Neuronal stem cell (in vitro differentiated cells): ENCODE data around the gene C2orf68. TPM values are rescaled to one million over a fixed set of nuclear protein-coding genes. Genes with fewer than 3 reads are reported as not detected.
"Not testable (repeated sequence)": the region's sequence is repeated elsewhere in the genome, so short reads cannot be mapped to it uniquely, and the experiment has no call there.

ENCODE experiments used
- DNase-seq: peaks from one replicate; pipeline ENCODE4 v3.0.0-alpha.2; 2013; ENCODE audit warnings: low spot score
- H2AFZ ChIP-seq: one replicate; pipeline ENCODE4 v1.6.1; 2013; ENCODE audit warnings: mild to moderate bottlenecking, low read length, inconsistent platforms
- H2AK5ac ChIP-seq: 2 replicates; pipeline ENCODE4 v1.6.1; 2013; ENCODE audit warnings: low read depth, mild to moderate bottlenecking, inconsistent platforms, low read length, moderate library complexity, mixed read lengths
- H2BK120ac ChIP-seq: 2 replicates; pipeline ENCODE4 v1.6.1; 2013; ENCODE audit warnings: low read depth, mild to moderate bottlenecking, inconsistent platforms, low read length, moderate library complexity, mixed read lengths
- H2BK12ac ChIP-seq: one replicate; pipeline ENCODE4 v1.6.1; 2013; ENCODE audit warnings: low read length, inconsistent platforms
- H2BK15ac ChIP-seq: 2 replicates; pipeline ENCODE4 v1.6.1; 2013; ENCODE audit warnings: mild to moderate bottlenecking, low read length, inconsistent platforms, mixed read lengths
- H2BK5ac ChIP-seq: one replicate; pipeline ENCODE4 v1.6.1; 2013; ENCODE audit warnings: inconsistent platforms, mild to moderate bottlenecking, low read length, moderate library complexity
- H3K14ac ChIP-seq: one replicate; pipeline ENCODE4 v1.6.1; 2013; ENCODE audit warnings: low read length, inconsistent platforms
- H3K18ac ChIP-seq: 2 replicates; pipeline ENCODE4 v1.6.1; 2013; ENCODE audit warnings: low read length, inconsistent platforms
- H3K23ac ChIP-seq: 2 replicates; pipeline ENCODE4 v1.6.1; 2013; ENCODE audit warnings: low read depth, mild to moderate bottlenecking, mixed read lengths, low read length, inconsistent platforms; ENCODE audit not compliant: poor library complexity
- H3K27ac ChIP-seq: replicated peaks from 3 replicates; pipeline ENCODE4 v1.5.1; 2013; ENCODE audit warnings: low read length, inconsistent platforms
- H3K27me3 ChIP-seq, 3 experiments: 2 replicates each; pipeline ENCODE4 v1.6.1; 2013; ENCODE audit warnings: low read length in 3 of 3, mild to moderate bottlenecking in 2 of 3, inconsistent platforms in 1 of 3, low read depth in 1 of 3, mixed read lengths in 1 of 3, moderate library complexity in 1 of 3; ENCODE audit not compliant: control insufficient read depth in 3 of 3, insufficient read depth in 3 of 3
- H3K36me3 ChIP-seq, 2 donors: replicated peaks in 1 of 2; 2 replicates each; pipeline ENCODE4 v1.6.1; 2013; ENCODE audit warnings: low read length in 2 of 2; ENCODE audit not compliant: control insufficient read depth in 2 of 2, insufficient read depth in 2 of 2
- H3K4ac ChIP-seq: 2 replicates; pipeline ENCODE4 v1.6.1; 2013; ENCODE audit warnings: inconsistent platforms, mild to moderate bottlenecking, low read length, moderate library complexity
- H3K4me1 ChIP-seq, 2 donors: 1 replicate in 1 of 2; 2 replicates in 1 of 2; pipeline ENCODE4 v1.6.1; 2013; ENCODE audit warnings: low read length in 2 of 2, low read depth in 1 of 2; ENCODE audit not compliant: control insufficient read depth in 2 of 2, insufficient read depth in 1 of 2
- H3K4me2 ChIP-seq: one replicate; pipeline ENCODE4 v1.6.1; 2013; ENCODE audit warnings: mild to moderate bottlenecking, low read length, inconsistent platforms; ENCODE audit not compliant: insufficient read depth, poor library complexity, severe bottlenecking
- H3K4me3 ChIP-seq, 2 donors: 2 replicates each; pipeline ENCODE4 v1.5.1; 2013; ENCODE audit warnings: low read length in 2 of 2, mild to moderate bottlenecking in 2 of 2, inconsistent platforms in 1 of 2, moderate library complexity in 1 of 2
- H3K79me1 ChIP-seq: one replicate; pipeline ENCODE4 v1.6.1; 2013; ENCODE audit warnings: low read depth, mild to moderate bottlenecking, inconsistent platforms, low read length, moderate library complexity
- H3K9ac ChIP-seq: one replicate; pipeline ENCODE4 v1.6.1; 2013; ENCODE audit warnings: mild to moderate bottlenecking, low read depth, low read length, inconsistent platforms; ENCODE audit not compliant: poor library complexity
- H3K9me3 ChIP-seq, 2 donors: replicated peaks in 1 of 2; 2 replicates each; pipeline versions ENCODE3 to v1.6.1; 2013; ENCODE audit warnings: low read length in 2 of 2, mild to moderate bottlenecking in 2 of 2, inconsistent platforms in 1 of 2, low read depth in 1 of 2, mixed read lengths in 1 of 2, moderate library complexity in 1 of 2; ENCODE audit not compliant: control insufficient read depth in 2 of 2, insufficient read depth in 1 of 2
- H4K8ac ChIP-seq: one replicate; pipeline ENCODE4 v1.6.1; 2013; ENCODE audit warnings: low read depth, mild to moderate bottlenecking, inconsistent platforms, low read length, moderate library complexity
- H4K91ac ChIP-seq: one replicate; pipeline ENCODE4 v1.6.1; 2013; ENCODE audit warnings: low read length, low read depth, mild to moderate bottlenecking, inconsistent platforms; ENCODE audit not compliant: poor library complexity
- WGBS, 2 donors: extraction: QIAGEN DNeasy Blood & Tissue Kit; methylation state at CpG; one replicate each; pipeline ENCODE4 v1.1.7; 2013; ENCODE audit warnings: missing lambda C conversion rate in 2 of 2, mixed read lengths in 1 of 2; ENCODE audit not compliant: insufficient read length in 2 of 2, insufficient replicate concordance in 1 of 2; ENCODE audit errors: extremely low coverage in 2 of 2; 5-methylcytosine and 5-hydroxymethylcytosine counted together
- polyA plus RNA-seq, 2 experiments: library from polyadenylated mRNA; stranded (reverse); fragments of 200-250 nt; gene quantifications; one replicate each; pipeline ENCODE4 v1.2.3, GENCODE V29; 2013

The C2orf68 gene
- 71.6 TPM for polyA plus RNA-seq (2013, experiment 1 of 2)
- 77.7 TPM for polyA plus RNA-seq (2013, experiment 2 of 2)

- Histone ChIP-seq H3K4me3 (peak within 1 kb of the TSS; percentile 93 to 95), H3K4me2 (peak within 1 kb of the TSS; percentile 80), H3K23ac (peak within 1 kb of the TSS; percentile 95), H4K91ac (no peak within 1 kb of the TSS), H3K79me1 (peaks cover 8% of the 10 kb centered on the region), H2BK15ac (peak within 1 kb of the TSS; percentile 37), H2BK120ac (no peak within 1 kb of the TSS), H3K27me3 (no peaks in the 10 kb centered on the region), H2BK12ac (peak within 1 kb of the TSS; percentile 58), H4K8ac (peak within 1 kb of the TSS; percentile 65), H3K14ac (peak within 1 kb of the TSS; percentile 82), H2AFZ (peak within 1 kb of the TSS; percentile 95), H3K36me3 (peaks cover 17 to 35% of the 10 kb centered on the region in 2 donors), H3K27ac (peak within 1 kb of the TSS; percentile 77), H3K4ac (peak within 1 kb of the TSS; percentile 84), H2BK5ac (peak within 1 kb of the TSS; percentile 93), H3K18ac (peak within 1 kb of the TSS; percentile 99), H3K4me1 (peaks cover 4 to 5% of the 10 kb centered on the region in 2 donors), H3K9me3 (no peaks in the 10 kb centered on the region), H2AK5ac (peak within 1 kb of the TSS; percentile 97), H3K9ac (peak within 1 kb of the TSS; percentile 99)
- WGBS, 2 donors = no CpG with 5 or more reads among the region's 73 CpGs
- peak; percentile 78 for DNase-seq
Measured at GRCh38 chr2:85611705-85612587, at the start of gene C2orf68. Gene C2orf68, minus strand, starts transcription at chr2:85612066. Its CDS starts 82 bp downstream, at chr2:85611984.

GRCh38 chr2:85661139-85661858 is 49.4 kb upstream of the C2orf68 start:
- Histone ChIP-seq H3K9me3 (no peaks in the 10 kb centered on the region), H3K27ac (no peak overlapping the region), H3K14ac (peak overlapping the region; percentile 38), H2BK5ac (no peak overlapping the region), H2BK12ac (no peak overlapping the region), H4K8ac (peak overlapping the region; percentile 65), H3K4me2 (no peak overlapping the region), H3K36me3 (peaks cover 0 to 21% of the 10 kb centered on the region in 2 donors), H2BK15ac (no peak overlapping the region), H4K91ac (no peak overlapping the region), H3K23ac (no peak overlapping the region), H2AFZ (no peak overlapping the region), H2AK5ac (no peak overlapping the region), H3K4me1 (no peaks in the 10 kb centered on the region), H3K9ac (no peak overlapping the region), H3K27me3 (no peaks in the 10 kb centered on the region), H3K18ac (peak overlapping the region; percentile 17), H3K4ac (peak overlapping the region; percentile 76), H3K79me1 (no peaks in the 10 kb centered on the region), H3K4me3 (no peak overlapping the region), H2BK120ac (no peak overlapping the region)
- WGBS, 2 donors = no CpG with 5 or more reads among the region's 14 CpGs
- DNase-seq = no peak

- Histone ChIP-seq H3K27me3 (no peaks in the 10 kb centered on the region), H3K36me3 (peaks cover 4 to 27% of the 10 kb centered on the region in 2 donors), H2BK15ac (no peak overlapping the region), H2AK5ac (no peak overlapping the region), H3K79me1 (no peaks in the 10 kb centered on the region), H3K27ac (no peak overlapping the region), H3K4me3 (no peak overlapping the region), H3K4ac (no peak overlapping the region), H3K14ac (peak overlapping the region; percentile 38), H3K18ac (no peak overlapping the region), H3K4me2 (no peak overlapping the region), H3K9ac (peak overlapping the region; percentile 12), H3K9me3 (no peaks in the 10 kb centered on the region), H4K8ac (no peak overlapping the region), H2AFZ (no peak overlapping the region), H3K23ac (no peak overlapping the region), H2BK120ac (no peak overlapping the region), H2BK5ac (no peak overlapping the region), H2BK12ac (no peak overlapping the region), H3K4me1 (no peaks in the 10 kb centered on the region), H4K91ac (no peak overlapping the region)
- no peak for DNase-seq
- no CpG with 5 or more reads among the region's 7 CpGs for WGBS, 2 donors
Measured at GRCh38 chr2:85660725-85661124, 48.9 kb upstream of the C2orf68 start.

GRCh38 chr2:85660301-85660700 is 48.4 kb upstream of the C2orf68 start:
- H2BK12ac ChIP-seq, H4K8ac ChIP-seq, H2BK120ac ChIP-seq, H3K4ac ChIP-seq, H3K27ac ChIP-seq, H3K4me1 ChIP-seq, H3K4me2 ChIP-seq, DNase-seq, H2BK5ac ChIP-seq, H3K9me3 ChIP-seq, H3K27me3 ChIP-seq, H3K4me3 ChIP-seq, H2BK15ac ChIP-seq, H3K23ac ChIP-seq, H4K91ac ChIP-seq, H3K18ac ChIP-seq, H3K79me1 ChIP-seq, H2AFZ ChIP-seq, H2AK5ac ChIP-seq, H3K9ac ChIP-seq, H3K14ac ChIP-seq: not testable (repeated sequence)
- H3K36me3 ChIP-seq = peaks cover 4 to 30% of the 10 kb centered on the region in 2 donors
- no CpG with 5 or more reads among the region's 11 CpGs for WGBS, 2 donors
